Esophagus muscularis mucosa (tissue), 4 donors: ENCODE measurements around the gene PHLPP1. TPM values are rescaled to one million over a fixed set of nuclear protein-coding genes. Genes with fewer than 3 reads are reported as not detected.

Experiments used
- DNase-seq: peaks from one replicate; pipeline ENCODE4 v3.0.0-alpha.2; 2017; ENCODE audit errors: extremely low spot score
- H3K27ac ChIP-seq, 4 donors: fragments of 200-600 bp; sonication (generic); replicated peaks in 1 of 4; 1 replicate in 3 of 4; 2 replicates in 1 of 4; pipeline ENCODE4 v1.5.1; 2016 to 2019; ENCODE audit warnings: mild to moderate bottlenecking in 1 of 4
- H3K27me3 ChIP-seq, 4 donors: fragments of 200-600 bp; sonication (generic); one replicate each; pipeline versions ENCODE4 v1.5.1 to v1.6.0; 2016 to 2019
- H3K36me3 ChIP-seq, 4 donors: fragments of 200-600 bp; sonication (generic); one replicate each; pipeline ENCODE4 v1.5.1; 2016 to 2019
- H3K4me1 ChIP-seq, 4 donors: fragments of 200-600 bp; sonication (generic); one replicate each; pipeline ENCODE4 v1.5.1; 2016 to 2019
- H3K4me3 ChIP-seq, 4 donors: fragments of 200-600 bp; sonication (generic); 1 replicate in 2 of 4; 2 replicates in 2 of 4; pipeline ENCODE4 v1.5.1; 2016 to 2019; ENCODE audit warnings: mild to moderate bottlenecking in 4 of 4, moderate library complexity in 1 of 4
- H3K9me3 ChIP-seq, 4 donors: fragments of 200-600 bp; sonication (generic); 1 replicate in 3 of 4; 2 replicates in 1 of 4; pipeline ENCODE4 v1.5.1; 2016 to 2019
- EP300 ChIP-seq: sonication (generic); formaldehyde crosslinking; IDR thresholded peaks from one replicate; pipeline ENCODE4 v1.6.1; 2017; ENCODE audit warnings: antibody characterized with exemption
- POLR2A ChIP-seq: fragments of 450-650 bp; IDR thresholded peaks from one replicate; pipeline ENCODE4 v1.6.1; 2017; ENCODE audit warnings: antibody characterized with exemption, moderate library complexity, mild to moderate bottlenecking, low read depth
- POLR2AphosphoS5 ChIP-seq, 2 donors: sonication (generic); formaldehyde crosslinking; IDR thresholded peaks; one replicate each; pipeline ENCODE4 v1.6.1; 2017; ENCODE audit warnings: antibody characterized with exemption in 2 of 2
- WGBS: methylation state at CpG from one replicate; pipeline ENCODE4 v1.1.5; 2018; 5-methylcytosine and 5-hydroxymethylcytosine counted together
- intact Hi-C: fragments of 100-400 bp; cut with DNase I; formaldehyde crosslinking; loops from one replicate; pipeline ENCODE4 v1.15.1; 2023
- total RNA-seq, 4 donors: library from RNA; depleted of rRNA; stranded (reverse); fragments of >200 nt; gene quantifications; one replicate each; pipeline versions ENCODE4 v1.1.0 to v1.2.1, GENCODE V29; 2016
- TF ChIP-seq, protein P1 (sequence below), 3 experiments: fragments of 200-600 bp in 2 of 3; fragments of 450-650 bp in 1 of 3; sonication (generic) in 2 of 3; IDR thresholded peaks; one replicate each; pipeline ENCODE4 v1.5.1; 2017 to 2019; ENCODE audit warnings: antibody characterized with exemption in 3 of 3, mild to moderate bottlenecking in 2 of 3, moderate library complexity in 1 of 3

PHLPP1 gene
- total RNA-seq, 4 donors from 2014 or later = 11.6 to 23.0 (median 17.3) TPM

DNA sequence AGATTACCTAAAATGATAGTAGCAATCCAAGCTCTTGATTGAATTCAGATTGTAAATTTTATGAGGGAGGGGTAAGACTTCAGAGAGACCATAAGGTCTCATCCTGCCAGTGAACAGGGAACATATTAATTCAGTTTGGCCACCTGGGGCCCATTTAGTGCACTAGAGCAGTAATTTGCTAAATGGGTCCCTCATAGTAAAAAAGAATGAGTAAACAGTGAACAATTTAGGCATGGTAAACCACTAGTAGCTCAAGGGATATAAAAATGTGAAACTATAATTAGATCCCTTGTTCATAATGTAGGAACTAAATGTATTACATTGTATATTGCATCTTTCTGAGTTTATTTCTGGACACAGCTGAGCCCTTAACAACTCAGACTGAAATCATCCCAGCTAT is 4.9 kb upstream of the PHLPP1 start:
- H3K27me3 ChIP-seq = no peaks in the 10 kb centered on the region
- no peak overlapping the region for H3K4me3 ChIP-seq
- no peaks in the 10 kb centered on the region for H3K9me3 ChIP-seq
- peaks cover 3 to 6% (median 5%) of the 10 kb centered on the region in 4 donors for H3K4me1 ChIP-seq
- no peak for TF ChIP-seq EP300
- TF ChIP-seq POLR2A = no peak
- TF ChIP-seq POLR2AphosphoS5 (IDR thresholded peaks at IDR 0.05) = no peak
- TF ChIP-seq, protein P1, sequence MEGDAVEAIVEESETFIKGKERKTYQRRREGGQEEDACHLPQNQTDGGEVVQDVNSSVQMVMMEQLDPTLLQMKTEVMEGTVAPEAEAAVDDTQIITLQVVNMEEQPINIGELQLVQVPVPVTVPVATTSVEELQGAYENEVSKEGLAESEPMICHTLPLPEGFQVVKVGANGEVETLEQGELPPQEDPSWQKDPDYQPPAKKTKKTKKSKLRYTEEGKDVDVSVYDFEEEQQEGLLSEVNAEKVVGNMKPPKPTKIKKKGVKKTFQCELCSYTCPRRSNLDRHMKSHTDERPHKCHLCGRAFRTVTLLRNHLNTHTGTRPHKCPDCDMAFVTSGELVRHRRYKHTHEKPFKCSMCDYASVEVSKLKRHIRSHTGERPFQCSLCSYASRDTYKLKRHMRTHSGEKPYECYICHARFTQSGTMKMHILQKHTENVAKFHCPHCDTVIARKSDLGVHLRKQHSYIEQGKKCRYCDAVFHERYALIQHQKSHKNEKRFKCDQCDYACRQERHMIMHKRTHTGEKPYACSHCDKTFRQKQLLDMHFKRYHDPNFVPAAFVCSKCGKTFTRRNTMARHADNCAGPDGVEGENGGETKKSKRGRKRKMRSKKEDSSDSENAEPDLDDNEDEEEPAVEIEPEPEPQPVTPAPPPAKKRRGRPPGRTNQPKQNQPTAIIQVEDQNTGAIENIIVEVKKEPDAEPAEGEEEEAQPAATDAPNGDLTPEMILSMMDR (IDR thresholded peaks at IDR 0.05) = no peak
- no peak for DNase-seq
- H3K27ac ChIP-seq = no peak overlapping the region
- H3K36me3 ChIP-seq = no peaks in the 10 kb centered on the region
- intact Hi-C loops = loop anchor here (5.0 to 10.0 kb wide), 3 partner anchors 126 to 247 kb away; partner anchors contain the start of gene ZCCHC2

DNA sequence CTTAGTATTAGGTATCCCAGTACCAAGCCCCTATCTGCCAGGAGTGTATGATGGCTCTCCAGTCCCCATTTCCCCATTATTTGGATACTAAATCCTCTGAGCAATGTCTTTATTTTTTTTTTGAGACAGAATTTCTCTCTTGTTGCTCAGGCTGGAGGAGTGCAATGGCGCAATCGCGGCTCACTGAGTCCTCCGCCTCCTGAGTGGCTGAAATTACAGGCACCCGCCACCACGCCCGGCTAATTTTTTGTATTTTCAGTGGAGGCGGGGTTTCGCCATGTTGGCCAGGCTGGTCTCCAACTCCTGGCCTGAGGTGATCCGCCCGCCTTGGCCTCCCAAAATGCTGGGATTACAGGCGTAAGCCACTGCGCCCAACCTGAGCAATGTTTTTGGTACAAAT is 3.6 kb upstream of the PHLPP1 start:
- Histone ChIP-seq H3K4me3 (no peak overlapping the region), H3K27me3 (no peaks in the 10 kb centered on the region), H3K9me3 (no peaks in the 10 kb centered on the region), H3K27ac (no peak overlapping the region), H3K4me1 (peaks cover 3 to 13% (median 7%) of the 10 kb centered on the region in 4 donors), H3K36me3 (no peaks in the 10 kb centered on the region)
- intact Hi-C loops = loop anchor here (5.0 to 10.0 kb wide), 3 partner anchors 127 to 246 kb away; partner anchors contain the start of gene ZCCHC2
- WGBS = 98% methylated on average over 13 of the region's 13 CpGs
- no peak for DNase-seq
- TF ChIP-seq POLR2AphosphoS5 (IDR thresholded peaks at IDR 0.05) (no peak), EP300 (no peak), POLR2A (no peak)
- TF ChIP-seq, protein P1 (IDR thresholded peaks at IDR 0.05) = no peak

- TF ChIP-seq POLR2A (no peak), EP300 (no peak), POLR2AphosphoS5 (IDR thresholded peaks at IDR 0.05) (no peak)
- TF ChIP-seq, protein P1 (IDR thresholded peaks at IDR 0.05) = no peak
- DNase-seq = no peak
- WGBS = 90% methylated on average over 17 of the region's 17 CpGs
- peaks cover 7 to 33% (median 23%) of the 10 kb centered on the region in 4 donors for H3K4me1 ChIP-seq
- no peak overlapping the region for H3K4me3 ChIP-seq
- H3K9me3 ChIP-seq = no peaks in the 10 kb centered on the region
- no peaks in the 10 kb centered on the region for H3K27me3 ChIP-seq
- no peaks in the 10 kb centered on the region for H3K36me3 ChIP-seq
- intact Hi-C loops = loop anchor here (2.0 to 10.0 kb wide), 4 partner anchors 129 to 269 kb away; partner anchors contain the start of gene ZCCHC2
- no peak overlapping the region for H3K27ac ChIP-seq
These were observed 1.6 kb upstream of the PHLPP1 start for GRCh38 chr18:62713651-62714247.

- intact Hi-C loops = loop anchor here (2.0 to 10.0 kb wide), 6 partner anchors 67 to 268 kb away; partner anchors contain the start of gene ZCCHC2
- Histone ChIP-seq H3K27ac (peak overlapping the region; percentile 94 to 98 (median 96)), H3K4me1 (peaks cover 7 to 43% (median 34%) of the 10 kb centered on the region in 4 donors), H3K4me3 (peak overlapping the region; percentile 73 to 88 (median 84)), H3K27me3 (no peaks in the 10 kb centered on the region), H3K36me3 (no peaks in the 10 kb centered on the region), H3K9me3 (no peaks in the 10 kb centered on the region)
- peak; percentile 100 for DNase-seq
- no peak for TF ChIP-seq EP300
- TF ChIP-seq POLR2A = no peak
- TF ChIP-seq, protein P1 (IDR thresholded peaks at IDR 0.05) = peak; percentile 83 to 90 (median 88)
- TF ChIP-seq POLR2AphosphoS5 (IDR thresholded peaks at IDR 0.05) = peak; percentile 84 to 87
- WGBS = 4% methylated on average over 32 of the region's 50 CpGs
These were observed 488 bp upstream of the PHLPP1 start for GRCh38 chr18:62714671-62715435.
